Measurements from ENCODE around the gene IRF8. TPM values are rescaled to one million over a fixed set of nuclear protein-coding genes. Genes with fewer than 3 reads are reported as not detected.

The IRF8 gene

DNA sequence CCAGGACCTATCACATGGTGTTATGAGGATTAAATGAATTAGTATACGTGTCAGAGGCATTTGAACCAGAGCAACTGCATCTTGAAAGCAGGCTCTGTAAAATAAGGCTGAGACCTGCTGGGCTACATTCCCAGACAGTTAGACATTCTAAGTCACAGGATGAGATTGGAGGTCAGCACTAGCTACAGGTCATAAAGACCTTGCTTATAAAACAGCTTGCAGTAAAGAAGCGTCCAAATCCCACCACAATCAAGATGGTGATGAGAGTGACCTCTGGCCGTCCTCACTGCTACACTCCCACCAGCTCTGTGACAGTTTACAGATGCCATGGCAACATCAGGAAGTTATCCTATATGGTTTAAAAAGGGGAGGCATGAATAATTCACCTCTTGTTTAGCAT lies 71.8 kb downstream of the IRF8 start:
- Histone ChIP-seq H3K79me1 (replicated peaks; ENCODE audit: low read length, poor library complexity, severe bottlenecking) (no peaks in the 10 kb centered on the region), H3K27me3 (ENCODE audit: control insufficient read depth in 1 of 2, insufficient read depth in 1 of 2, low read length in 2 of 2) (peaks cover 14 to 44% of the 10 kb centered on the region in 2 experiments), H3K23ac (ENCODE audit: low read length in 2 of 2) (no peak overlapping the region), H3K4me1 (ENCODE audit: control insufficient read depth, insufficient read depth, low read depth, low read length) (peaks cover 2% of the 10 kb centered on the region), H3K27ac (ENCODE audit: low read length, poor library complexity, severe bottlenecking) (no peak overlapping the region), H2BK12ac (ENCODE audit: low read length in 2 of 2) (no peak overlapping the region), H2AK5ac (ENCODE audit: low read length, severe bottlenecking) (no peak overlapping the region), H3K4me2 (ENCODE audit: low read length, poor library complexity, severe bottlenecking) (no peak overlapping the region), H3K9ac (ENCODE audit: low read length) (no peak overlapping the region), H2BK5ac (ENCODE audit: low read depth, low read length, poor library complexity, severe bottlenecking) (no peak overlapping the region), H2AFZ (ENCODE audit: low read depth, low read length) (no peak overlapping the region), H3K9me3 (ENCODE audit: control insufficient read depth, low read length) (no peaks in the 10 kb centered on the region), H3K18ac (ENCODE audit: low read depth in 1 of 2, low read length in 2 of 2) (no peak overlapping the region), H4K8ac (ENCODE audit: low read length) (no peak overlapping the region), H3K4ac (ENCODE audit: low read depth in 1 of 2, low read length in 2 of 2) (no peak overlapping the region), H4K91ac (ENCODE audit: low read length) (no peak overlapping the region), H2BK15ac (ENCODE audit: low read depth, poor library complexity, severe bottlenecking) (no peak overlapping the region), H3K14ac (ENCODE audit: low read length in 2 of 2) (no peak overlapping the region), H3K4me3 (ENCODE audit: insufficient read depth in 1 of 2, low read depth in 1 of 2, low read length in 2 of 2) (no peak overlapping the region), H3K36me3 (ENCODE audit: control insufficient read depth in 1 of 2, insufficient read depth in 2 of 2, low read depth in 1 of 2, low read length in 2 of 2) (no peaks in the 10 kb centered on the region), H2BK120ac (ENCODE audit: low read depth, low read length) (no peak overlapping the region)
- 64% methylated on average over 3 of the region's 3 CpGs for WGBS
- DNase-seq: no peak

Small RNA genes lying within 50 kb of the gene (small RNA-seq; reads per million reads assigned to genes)
- not detected for gene MIR6774 (ENCODE audit: low read depth)
